ENCODE data around the gene TRIM65.
A peak's percentile ranks its signal among the peaks of the same experiment; 100 is the strongest.
"Not testable (repeated sequence)": the region's sequence is repeated elsewhere in the genome, so short reads cannot be mapped to it uniquely, and the experiment has no call there.

TRIM65 gene

DNA sequence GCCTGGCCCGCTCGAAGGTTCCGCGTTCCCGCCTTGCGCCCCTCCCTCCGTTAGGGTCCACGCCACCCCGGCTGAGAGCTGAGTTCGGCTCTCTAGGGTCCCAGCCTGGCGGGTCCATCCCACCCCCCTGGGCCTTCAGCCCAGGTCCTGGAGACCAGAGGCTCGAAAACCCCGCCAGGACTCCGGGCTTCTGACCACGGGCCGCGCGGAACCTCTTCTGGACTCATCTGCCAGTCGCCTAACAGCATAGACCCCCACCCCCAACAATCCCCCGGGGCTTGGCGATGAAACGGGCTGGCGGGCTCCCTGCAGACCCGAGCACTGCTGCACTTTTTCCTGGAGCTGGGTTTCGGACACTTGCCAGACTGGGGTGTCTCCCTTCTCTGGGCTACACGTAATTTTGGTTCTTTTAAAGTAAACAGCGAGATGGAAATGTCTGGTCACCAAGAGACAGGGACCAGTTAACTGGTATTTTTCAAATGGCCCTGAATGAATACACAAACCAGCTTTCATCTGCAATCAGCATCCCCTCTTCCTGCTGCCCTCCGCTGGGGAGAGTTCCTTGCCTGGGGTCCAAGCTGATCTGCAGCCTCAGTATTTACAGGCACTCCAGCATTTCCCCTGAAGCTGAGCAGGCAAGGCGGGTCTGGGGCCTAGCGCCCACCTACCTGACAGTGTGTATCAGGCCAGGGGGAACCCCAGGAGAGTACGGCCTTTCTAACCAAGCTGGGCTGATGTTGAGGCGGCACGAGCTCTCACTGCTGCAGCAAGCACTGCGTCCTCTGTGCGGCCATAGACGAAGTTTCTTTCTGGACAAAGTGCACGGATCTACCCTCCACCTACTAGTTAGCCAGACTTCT, 639 bp upstream of the TRIM65 start:
- DNase-seq (ENCODE audit: low read depth in 2 of 2) = no peak

DNA sequence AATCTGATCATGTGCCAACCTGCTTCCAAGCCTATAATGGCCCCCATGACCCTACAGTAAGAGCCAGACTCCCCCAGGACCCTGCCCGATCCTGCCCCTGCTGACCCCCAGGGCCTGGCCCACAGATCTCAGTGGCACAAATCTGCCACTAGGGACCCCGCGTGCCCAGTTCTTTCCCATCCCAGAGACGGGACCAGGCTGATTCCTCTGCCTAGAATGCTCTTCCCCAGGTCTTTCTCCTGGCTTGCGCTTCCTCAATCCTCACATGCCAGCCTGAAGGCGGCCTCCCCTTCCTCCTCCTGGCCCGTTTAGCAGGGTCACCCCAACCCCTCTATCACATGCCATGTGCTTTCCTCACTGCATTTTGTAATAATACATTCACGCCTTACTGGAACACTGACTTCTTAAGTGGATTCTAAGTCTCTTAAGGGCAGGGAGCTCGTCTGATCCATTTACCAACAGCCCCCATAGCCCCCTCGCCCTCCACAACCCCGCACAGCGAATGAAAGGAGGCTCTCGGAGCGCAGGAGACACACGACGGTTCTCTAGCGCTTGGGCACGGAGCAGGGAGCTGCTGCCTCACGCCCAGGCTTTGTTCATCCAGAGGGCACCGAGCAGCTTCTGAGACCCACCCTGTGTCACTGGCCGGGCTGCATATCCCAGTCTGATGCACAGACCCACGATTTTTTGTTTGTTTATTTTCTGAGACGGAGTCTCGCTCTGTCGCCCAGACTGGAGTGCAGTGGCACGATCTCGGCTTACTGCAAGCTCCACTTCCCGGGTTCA, 1.2 kb downstream of the TRIM65 start:
- DNase-seq (ENCODE audit: low read depth in 2 of 2) = no peak

DNA sequence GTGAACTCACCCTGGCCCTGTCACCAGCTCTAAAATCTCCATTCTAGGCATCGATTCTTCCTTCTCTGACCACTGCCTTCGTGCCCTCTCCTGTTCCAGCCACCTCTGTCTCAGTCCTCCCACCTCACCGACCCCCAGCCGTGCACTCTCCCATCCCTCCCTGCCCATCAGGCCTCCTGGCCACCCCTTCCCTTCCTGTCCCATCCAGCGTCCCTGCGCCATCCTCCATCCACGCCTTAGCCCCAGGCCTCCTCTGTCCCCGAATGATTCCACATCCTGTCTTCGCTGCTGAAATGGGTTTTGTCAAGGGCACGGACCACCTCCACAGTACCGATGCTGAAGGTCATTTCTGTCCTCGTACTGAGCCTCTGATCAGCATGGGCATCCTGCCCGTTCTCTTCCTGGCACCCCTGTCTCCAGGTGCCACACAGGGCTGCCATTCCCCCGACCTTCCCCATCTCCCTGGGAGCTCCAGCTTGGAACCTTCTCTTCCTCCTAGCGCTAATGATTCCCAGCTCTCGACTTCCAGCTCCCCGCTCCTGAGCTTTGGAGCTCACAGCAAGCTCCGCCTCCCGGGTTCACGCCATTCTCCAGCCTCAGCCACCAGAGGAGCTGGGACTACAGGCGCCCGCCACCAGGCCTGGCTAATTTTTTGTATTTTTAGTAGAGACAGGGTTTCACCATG, 2.6 kb downstream of the TRIM65 start:
- no peak for DNase-seq (ENCODE audit: low read depth in 2 of 2)

DNA sequence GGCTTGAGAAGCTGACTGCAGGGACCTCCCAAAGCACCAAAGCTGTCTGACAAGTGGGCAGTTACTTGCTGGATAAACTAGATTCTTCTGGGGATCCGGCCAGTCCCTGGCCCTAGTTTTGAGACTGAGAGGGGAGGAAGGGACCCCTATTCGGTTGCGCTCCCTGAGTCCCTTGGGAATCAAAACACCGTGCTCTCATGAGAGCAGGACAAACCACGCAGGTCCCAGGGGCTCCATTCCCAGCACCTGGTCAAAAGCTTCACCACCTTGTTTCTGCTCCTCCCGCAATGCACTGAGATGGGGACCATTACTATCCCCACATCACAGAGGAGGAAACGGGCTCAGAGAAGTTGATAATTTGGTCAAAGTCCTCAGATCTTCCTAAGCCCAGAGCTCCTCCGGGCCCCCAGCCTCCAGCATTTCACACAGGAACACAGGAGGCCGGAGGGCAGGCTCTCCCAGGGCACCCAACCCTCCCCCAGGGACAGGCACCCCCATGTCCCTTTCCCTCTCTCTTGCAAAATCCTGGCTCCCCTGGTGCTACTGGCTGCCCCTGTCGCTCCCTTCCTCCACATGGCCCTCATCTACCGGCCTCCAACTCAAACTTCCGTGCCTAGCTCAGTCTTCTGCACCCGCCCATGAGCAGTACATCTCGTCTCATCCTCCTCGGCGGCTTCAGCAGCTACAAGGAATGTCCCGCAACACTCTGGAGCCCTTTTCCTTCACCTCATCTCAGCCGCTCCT, 3.3 kb downstream of the TRIM65 start:
- no peak for DNase-seq (ENCODE audit: low read depth in 2 of 2)

DNA sequence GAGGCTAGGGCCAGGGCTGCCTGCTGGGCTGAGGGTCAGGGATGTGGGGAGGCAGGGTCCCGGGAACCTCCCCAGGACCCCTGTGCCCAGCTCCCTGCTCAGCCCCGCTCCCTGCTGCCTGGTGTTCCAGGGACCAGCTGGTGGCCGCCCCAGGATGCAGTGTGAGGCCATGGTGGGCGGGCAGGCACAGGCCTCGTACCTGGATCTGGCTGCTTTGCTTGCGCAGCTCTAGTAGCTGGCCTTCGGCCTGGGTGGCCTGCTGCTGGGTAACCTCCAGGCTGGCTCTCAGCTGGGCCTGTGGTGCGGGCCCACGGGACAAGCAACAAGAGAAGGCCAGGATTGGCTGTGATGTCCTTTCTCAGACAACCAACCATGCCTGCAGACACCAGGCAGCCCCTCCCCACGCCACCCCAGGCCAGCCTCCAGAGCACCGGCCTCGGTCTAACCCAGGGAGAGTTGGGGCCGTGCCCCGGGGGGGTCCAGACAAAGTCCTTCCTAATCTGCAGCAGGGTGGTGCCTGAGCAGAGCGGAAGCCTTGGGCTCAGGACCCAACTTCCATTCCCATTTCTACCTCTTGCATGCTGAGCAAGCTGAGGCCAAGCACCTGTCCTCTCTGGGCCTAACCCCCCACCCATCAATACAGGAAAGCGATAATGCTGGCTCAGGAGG, 4.1 kb downstream of the TRIM65 start:
- DNase-seq (ENCODE audit: low read depth in 2 of 2) = no peak

DNA sequence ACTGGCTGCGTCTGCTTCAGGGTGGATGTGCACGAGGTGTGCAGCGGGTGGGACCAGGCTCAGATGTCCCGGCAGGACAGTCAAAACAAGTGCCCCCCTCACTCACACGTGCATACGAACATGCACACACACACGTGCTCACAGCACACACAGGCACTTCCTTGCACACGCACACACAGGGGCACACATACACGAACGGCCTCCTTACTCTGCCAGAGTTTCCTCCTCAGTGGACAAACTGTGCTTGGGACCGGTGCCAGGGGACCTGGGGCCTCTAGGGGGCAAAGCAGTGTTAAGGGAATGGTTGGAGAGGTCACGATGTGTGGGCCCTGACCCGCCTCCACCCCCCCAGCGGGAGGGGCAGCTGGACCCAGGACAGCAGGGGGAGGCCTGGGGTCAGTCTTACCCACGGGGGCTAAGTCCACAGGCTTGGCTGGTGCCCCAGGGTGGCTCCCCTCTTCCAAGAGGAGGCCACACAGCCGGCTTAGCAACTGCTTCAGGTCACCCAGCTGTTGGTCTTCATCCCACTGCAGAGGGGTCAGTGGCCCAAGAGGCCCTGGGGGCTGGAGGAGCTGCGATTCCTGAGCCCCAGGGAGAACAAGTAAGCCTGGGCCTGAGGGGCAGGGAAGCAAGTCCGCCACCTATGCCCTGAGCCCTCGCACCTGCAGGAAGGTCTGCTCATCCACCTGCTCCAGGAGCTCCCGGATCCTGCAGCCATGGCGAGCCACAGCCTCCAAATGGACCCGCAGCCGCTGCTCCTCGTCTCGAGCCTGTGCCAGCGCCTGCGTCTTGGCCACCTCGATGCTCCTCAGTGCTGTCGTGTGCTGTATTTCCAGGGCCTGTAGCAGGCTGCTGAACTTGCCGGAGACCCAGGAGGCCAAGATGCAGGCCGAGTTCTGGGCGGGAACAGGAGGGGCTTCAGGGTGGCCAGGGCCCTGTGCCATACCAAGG, 4.9 kb downstream of the TRIM65 start:
- DNase-seq (ENCODE audit: low read depth in 2 of 2) = no peak

DNA sequence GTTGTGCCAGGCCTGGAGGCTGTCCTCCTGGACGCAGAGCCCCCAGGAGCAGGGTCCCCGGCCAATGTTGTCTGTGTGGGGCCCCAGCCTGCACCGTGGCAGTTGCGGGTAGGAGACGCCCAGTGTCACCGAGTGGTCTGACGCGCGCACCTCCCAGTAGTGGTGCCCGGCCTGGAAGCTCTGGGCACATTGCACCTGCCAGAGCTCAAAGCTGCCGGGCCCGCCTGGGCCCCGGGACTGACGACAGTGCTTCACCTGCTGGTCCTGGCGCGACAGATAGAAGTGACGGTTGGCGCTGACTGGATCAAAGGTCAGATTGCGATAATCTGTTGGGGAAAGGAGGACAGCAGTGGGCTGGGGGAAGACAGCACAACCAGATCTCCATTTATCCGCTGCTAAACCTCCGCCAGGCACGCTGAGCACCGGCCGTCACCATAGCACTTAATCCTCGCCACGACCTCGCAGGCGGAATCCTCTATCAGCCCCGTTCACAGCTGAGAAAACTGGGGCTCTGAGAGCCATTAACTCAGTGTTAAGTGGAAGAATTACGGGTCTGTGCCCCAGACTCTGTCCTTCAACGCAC, 5.6 kb downstream of the TRIM65 start:
- no peak for DNase-seq (ENCODE audit: low read depth in 2 of 2)

DNA sequence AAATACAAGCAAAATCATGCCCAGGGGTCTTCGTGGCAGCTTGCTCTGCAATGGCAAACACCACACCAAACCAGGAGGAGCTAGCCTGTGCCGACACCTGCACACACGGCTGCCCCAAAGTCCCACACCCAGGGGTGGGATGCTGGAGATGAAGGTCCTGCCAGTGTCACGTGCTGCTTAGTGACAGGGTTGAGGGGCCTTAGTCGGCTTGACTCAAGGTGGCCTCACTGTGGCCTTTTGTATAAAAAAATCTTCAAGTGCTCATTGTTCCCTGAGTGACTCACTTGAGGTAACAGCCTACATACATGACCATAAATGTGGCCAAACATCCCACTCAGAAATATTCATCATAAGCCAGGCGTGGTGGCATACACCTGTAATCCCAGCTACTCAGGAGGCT, 7.3 kb downstream of the TRIM65 start:
- no peak for DNase-seq (ENCODE audit: low read depth in 2 of 2)

DNA sequence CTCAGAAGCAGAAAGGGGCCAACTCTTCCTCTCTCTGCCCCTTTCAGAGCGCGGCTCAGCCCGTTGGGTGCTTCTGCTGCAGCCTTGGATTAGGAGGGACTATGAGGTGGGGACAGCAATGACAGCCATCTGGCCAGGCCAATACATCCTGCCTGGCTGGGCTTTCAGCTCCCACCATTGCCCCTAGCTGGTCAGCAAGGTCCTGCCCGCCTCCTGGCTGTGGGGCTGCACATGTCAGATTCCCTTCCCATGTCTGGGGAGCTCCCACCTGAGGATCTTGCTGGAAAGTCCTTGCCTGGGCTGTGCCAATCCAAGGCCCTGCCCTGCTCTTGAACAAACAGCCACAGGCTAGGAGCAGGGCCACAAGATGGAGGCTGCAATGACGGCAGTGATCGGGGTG, 8.3 kb downstream of the TRIM65 start:
- DNase-seq (ENCODE audit: low read depth in 2 of 2) = no peak

DNA sequence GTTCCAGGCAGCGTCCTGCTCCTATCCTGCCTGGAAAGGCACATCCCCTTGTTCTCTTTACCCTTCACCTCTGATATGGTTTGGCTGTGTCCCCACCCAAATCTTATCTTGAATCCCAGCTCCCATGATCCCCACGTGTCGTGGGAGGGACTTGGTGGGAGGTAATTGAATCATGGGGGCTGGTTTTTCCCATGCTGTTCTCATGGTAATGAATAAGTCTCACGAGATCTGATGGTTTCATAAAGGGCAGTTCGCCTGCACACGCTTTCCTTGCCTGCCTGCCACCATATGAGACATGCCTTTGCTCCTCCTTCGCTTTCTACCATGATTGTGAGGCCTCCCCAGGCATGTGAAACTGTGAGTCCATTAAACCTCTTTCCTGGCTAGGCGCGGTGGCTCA, 10.9 kb downstream of the TRIM65 start:
- DNase-seq (ENCODE audit: low read depth in 2 of 2) = not testable (repeated sequence)

DNA sequence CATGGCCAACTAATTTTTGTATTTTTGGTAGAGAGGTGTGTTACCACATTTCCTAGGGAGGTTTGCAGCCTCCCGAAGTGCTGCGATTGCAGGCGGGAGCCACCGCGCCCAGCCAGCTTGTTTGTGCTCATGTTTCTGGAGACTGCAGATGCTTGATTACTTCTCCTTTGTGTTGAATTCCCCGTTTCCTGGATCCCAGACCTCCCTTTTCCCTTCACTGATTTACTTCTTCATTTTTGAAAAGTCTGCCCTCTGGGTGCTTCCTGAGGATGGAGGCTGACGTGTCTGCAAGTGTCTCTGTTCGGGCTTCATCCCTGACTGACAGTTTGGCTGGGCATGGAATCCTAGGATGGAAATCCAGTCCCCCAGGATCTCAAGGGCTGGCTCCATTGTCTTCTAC, 11.3 kb downstream of the TRIM65 start:
- no peak for DNase-seq (ENCODE audit: low read depth in 2 of 2)

DNA sequence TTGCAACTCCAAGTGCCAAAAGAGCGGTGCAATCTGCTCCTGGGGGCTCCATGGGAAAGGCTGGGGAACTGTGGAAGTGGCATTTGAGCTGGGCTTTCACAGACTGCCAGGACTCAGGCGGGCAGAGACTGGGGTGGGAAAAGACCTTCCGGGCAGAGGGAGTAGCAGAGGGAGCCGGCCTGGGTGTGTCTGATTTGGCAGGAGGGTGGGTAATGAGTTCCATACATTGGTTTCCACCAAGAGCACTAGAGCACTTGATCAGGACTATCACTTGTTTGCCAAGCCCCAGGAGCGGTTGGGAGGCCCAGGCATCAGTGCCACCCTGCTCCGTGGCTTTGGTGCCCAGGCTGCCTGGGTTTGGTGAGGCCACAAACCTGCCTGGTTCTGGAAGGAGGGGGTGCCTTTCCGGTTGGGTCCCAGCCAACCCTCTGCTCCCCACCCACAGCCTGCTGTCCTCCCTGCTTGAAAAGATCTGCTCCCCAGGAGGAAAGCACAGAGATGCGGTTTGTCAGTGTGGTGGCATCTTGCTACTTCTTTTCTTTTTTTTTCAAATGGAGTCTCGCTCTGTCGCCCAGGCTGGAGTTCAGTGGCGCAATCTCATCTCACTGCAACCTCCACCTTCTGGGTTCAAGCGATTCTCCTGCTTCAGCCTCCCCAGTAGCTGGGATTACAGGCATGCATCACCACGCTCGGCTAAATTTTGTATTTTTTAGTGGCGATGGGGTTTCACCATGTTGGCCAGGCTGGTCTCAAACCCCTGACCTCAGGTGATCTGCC, 14.9 kb downstream of the TRIM65 start:
- no peak for DNase-seq (ENCODE audit: low read depth in 2 of 2)

DNA sequence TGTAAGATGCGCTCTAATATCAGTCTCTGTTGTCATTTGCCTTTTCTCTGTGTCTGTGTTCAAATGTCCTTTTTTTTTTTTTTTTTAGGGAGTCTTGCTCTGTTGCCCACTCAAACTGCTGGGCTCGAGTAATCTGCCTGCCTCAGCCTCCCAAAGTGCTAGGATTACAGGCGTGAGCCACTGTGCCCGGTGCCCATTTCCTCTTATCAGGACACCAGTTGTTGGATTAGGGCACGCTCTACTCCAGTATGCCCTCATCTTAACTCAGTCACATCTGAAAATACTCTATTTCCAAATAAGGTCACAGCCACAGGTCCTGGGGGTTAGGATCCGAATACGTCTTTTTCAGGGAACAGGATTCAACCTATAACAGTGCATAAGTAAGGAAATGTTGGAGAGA, 16.5 kb downstream of the TRIM65 start:
- no peak for DNase-seq (ENCODE audit: low read depth in 2 of 2)

DNA sequence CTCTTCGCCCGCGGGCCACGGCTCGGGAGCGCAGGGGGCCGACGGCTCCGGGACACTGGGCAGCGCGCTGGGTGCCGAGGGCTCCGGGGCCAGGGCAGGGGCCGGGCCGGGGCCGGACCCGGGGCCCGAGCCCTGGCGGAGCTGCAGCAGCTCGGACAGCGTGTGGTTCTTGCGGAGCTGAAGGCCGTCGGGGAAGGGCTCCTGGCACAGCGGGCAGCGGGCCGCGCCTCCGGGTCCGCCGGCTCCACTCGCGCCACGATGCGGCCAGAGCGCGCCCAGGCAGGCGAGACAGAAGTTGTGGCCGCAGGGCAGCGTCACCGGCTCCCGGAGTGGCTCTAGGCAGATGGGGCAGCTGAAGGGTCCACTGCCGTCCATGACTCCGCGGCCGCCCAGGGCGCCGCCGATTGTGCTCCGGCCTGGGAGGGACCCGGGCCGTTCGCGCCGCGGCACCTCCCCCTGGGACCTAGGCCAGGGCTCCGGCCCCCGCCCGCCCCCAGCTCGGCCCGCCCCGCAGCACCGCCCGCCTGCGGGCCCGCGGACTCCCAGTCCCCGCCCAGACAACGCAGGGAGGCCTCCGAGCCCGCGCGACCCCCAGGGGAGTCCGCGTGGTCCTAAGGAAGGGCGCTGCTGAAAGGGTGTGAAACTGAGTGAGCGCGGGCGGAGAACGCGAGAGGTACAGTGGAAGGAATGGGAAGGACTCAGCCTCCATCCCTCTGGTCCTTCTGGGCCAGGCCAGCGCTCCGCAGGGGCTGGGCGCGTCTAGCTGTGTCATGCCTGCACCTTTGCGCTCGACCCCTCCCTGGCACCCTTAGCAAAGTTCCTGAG, 18.4 kb downstream of the TRIM65 start, which contains the start of gene TRIM47:
Gene TRIM47, minus strand, starts transcription at position 408 of the 825 bp plus-strand sequence. Its CDS starts 33 bp downstream, at position 375.
- DNase-seq (ENCODE audit: low read depth in 2 of 2) = no peak

DNA sequence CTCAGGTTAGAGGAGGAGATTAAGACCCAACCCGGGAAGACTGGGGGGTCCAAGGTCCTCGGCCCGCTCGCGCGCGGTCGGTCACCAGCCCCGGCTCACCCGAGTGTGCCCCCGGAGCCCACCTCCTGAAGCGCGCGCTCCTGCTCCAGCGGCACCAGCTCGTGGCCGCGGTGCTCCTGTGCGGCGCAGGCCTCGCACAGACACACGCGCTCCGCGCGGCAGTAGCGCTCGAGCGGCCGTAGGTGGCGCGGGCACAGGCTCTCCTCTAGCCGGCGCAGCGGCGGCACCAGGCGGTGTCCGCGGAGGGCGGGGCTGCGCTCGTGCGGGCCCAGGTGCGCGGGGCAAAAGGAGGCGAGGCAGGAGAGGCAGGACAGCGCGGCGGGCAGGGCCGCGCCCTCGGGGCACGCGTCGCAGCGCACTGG, 19.0 kb downstream of the TRIM65 start:
- DNase-seq (ENCODE audit: low read depth in 2 of 2) = peak; percentile 56 to 62

DNA sequence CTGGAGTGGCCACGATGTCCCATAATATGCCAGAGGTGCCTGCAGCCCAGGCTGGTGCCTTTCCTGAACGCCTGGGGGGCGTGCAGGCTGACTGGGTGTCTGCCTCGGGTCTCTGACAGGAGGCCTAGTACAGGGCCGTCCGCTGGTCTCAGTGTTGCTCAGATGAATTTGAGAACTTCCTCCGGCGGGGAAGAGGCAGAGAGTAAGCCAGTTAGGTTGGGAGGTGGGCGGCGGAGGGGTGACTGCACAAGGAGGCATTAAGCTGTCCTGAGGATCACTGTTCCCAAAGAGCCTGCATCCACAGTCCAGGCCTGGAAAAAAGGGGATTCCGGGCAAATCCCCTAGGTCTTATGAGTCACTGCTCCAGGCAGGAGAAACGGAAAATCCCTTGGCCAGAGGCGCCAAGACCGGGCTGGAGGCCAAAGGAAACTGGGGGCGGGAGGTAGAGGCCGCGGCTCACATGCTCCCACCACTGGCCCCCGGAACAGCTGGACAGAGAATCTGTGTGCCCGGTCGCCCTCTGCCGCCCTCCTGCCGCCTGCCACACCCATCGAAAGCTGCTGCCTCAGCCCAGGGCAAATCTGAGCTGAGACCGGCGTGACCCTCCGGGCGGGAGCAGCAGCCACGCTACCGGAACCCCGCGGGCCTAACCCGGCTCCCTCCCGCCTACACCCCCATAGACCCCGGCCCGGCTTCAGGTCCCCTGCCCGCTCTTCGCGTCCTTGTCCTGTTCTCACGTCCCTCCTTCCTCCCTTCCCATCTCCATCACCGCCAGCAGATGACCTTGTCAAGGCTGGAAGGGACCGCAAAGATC, 19.6 kb downstream of the TRIM65 start:
- DNase-seq (ENCODE audit: low read depth in 2 of 2) = peak in 1 of 2 donors; percentile 32

All from stimulated activated CD4-positive, alpha-beta T cell treated with anti-CD3 and anti-CD28 coated beads, Interleukin-1b, Interleukin-23, amount 100 ng/mL, for 4 hours (primary cell).